Measurements from ENCODE around the gene LRCH4. TPM values are rescaled to one million over a fixed set of nuclear protein-coding genes. Genes with fewer than 3 reads are reported as not detected.
A peak's percentile ranks its signal among the peaks of the same experiment; 100 is the strongest.

Gene LRCH4
- total RNA-seq (10 to 100 TPM; 66.5 to 86.5 TPM), polyA plus RNA-seq (ENCODE audit: insufficient read length in 6 of 6) (10 to 100 TPM; 42.3 to 82.5 (median 53.1) TPM)
- long read RNA-seq, donor 1, transcript LRCH4-206 (2 exons, 571 nt): major isoform, 17 of 22 reads
- long read RNA-seq, donor 1, partial matches to known transcripts: 0 of 22 reads
- long read RNA-seq, donor 1, other reads (novel, unspliced or antisense): 0 of 22 reads
- long read RNA-seq, donor 2, transcript LRCH4-206 (2 exons, 571 nt): major isoform, 6 of 12 reads
- long read RNA-seq, donor 2, partial matches to known transcripts: 0 of 12 reads
- long read RNA-seq, donor 2, other reads (novel, unspliced or antisense): 0 of 12 reads
- long read RNA-seq, donor 3, partial matches to known transcripts: 0 of 2 reads
- long read RNA-seq, donor 3, other reads (novel, unspliced or antisense): 0 of 2 reads
- long read RNA-seq, donor 4, partial matches to known transcripts: 1 of 3 reads
- long read RNA-seq, donor 4, other reads (novel, unspliced or antisense): 2 of 3 reads
- long read RNA-seq, donor 5, transcript LRCH4-206 (2 exons, 571 nt): major isoform, 9 of 15 reads
- long read RNA-seq, donor 5, partial matches to known transcripts: 0 of 15 reads
- long read RNA-seq, donor 5, other reads (novel, unspliced or antisense): 0 of 15 reads
- long read RNA-seq, donor 6, partial matches to known transcripts: 0 of 7 reads
- long read RNA-seq, donor 6, other reads (novel, unspliced or antisense): 0 of 7 reads
- long read RNA-seq, donor 7, partial matches to known transcripts: 0 of 3 reads
- long read RNA-seq, donor 7, other reads (novel, unspliced or antisense): 0 of 3 reads
- long read RNA-seq, donor 8, transcript LRCH4-206 (2 exons, 571 nt): major isoform, 6 of 9 reads
- long read RNA-seq, donor 8, partial matches to known transcripts: 0 of 9 reads
- long read RNA-seq, donor 8, other reads (novel, unspliced or antisense): 0 of 9 reads
- long read RNA-seq, donor 9: 0 reads
- long read RNA-seq, donor 10, partial matches to known transcripts: 1 of 17 reads
- long read RNA-seq, donor 10, other reads (novel, unspliced or antisense): 16 of 17 reads
- long read RNA-seq, donor 11, partial matches to known transcripts: 0 of 6 reads
- long read RNA-seq, donor 11, other reads (novel, unspliced or antisense): 0 of 6 reads
- long read RNA-seq, donor 12, partial matches to known transcripts: 0 of 3 reads
- long read RNA-seq, donor 12, other reads (novel, unspliced or antisense): 0 of 3 reads

GRCh38 chr7:100585511-100586265, at the start of gene LRCH4:
LRCH4 (minus strand) TSS chr7:100586129; CDS start chr7:100586100, 29 bp downstream.
- Histone ChIP-seq H3K9me3 (no peaks in the 10 kb centered on the region), H3K27ac (peak within 1 kb of the TSS; percentile 95 to 98), H3K36me3 (peaks cover 0 to 20% of the 10 kb centered on the region in 2 donors), H3K4me1 (peaks cover 25 to 51% of the 10 kb centered on the region in 2 donors), H3K4me3 (peak within 1 kb of the TSS; percentile 78 to 100), H3K27me3 (peaks cover 0 to 17% of the 10 kb centered on the region in 2 donors)
- intact Hi-C loops (cut with DNase I): no loop called here
- ATAC-seq (peak; percentile 47), DNase-seq (peak in 2 of 4 donors; percentile 69 to 91)
- TF ChIP-seq CTCF (IDR thresholded peaks at IDR 0.05): no peak

GRCh38 chr7:100632951-100633717, 47.2 kb upstream of the LRCH4 start:
- Histone ChIP-seq H3K27ac (no peak overlapping the region), H3K9me3 (no peaks in the 10 kb centered on the region), H3K4me1 (peaks cover 4 to 7% of the 10 kb centered on the region in 2 donors), H3K4me3 (peak overlapping the region; percentile 35 to 52), H3K36me3 (no peaks in the 10 kb centered on the region), H3K27me3 (peaks cover 0 to 33% of the 10 kb centered on the region in 2 donors)
- intact Hi-C loops (cut with DNase I): no loop called here
- ATAC-seq (peak; percentile 87), DNase-seq (peak in 3 of 4 donors; percentile 51 to 89 (median 52))
- TF ChIP-seq CTCF (IDR thresholded peaks at IDR 0.05): peak in 1 of 2 donors; percentile 23

GRCh38 chr7:100630066-100630465, 44.1 kb upstream of the LRCH4 start:
- Histone ChIP-seq H3K27ac (no peak overlapping the region), H3K4me3 (no peak overlapping the region), H3K36me3 (no peaks in the 10 kb centered on the region), H3K27me3 (peaks cover 0 to 31% of the 10 kb centered on the region in 2 donors), H3K4me1 (peaks cover 4 to 20% of the 10 kb centered on the region in 2 donors), H3K9me3 (no peaks in the 10 kb centered on the region)
- no peak for ATAC-seq
- no peak for DNase-seq
- intact Hi-C loops (cut with DNase I): no loop called here
- no peak for TF ChIP-seq CTCF (IDR thresholded peaks at IDR 0.05)

- no peak overlapping the region for H3K4me3 ChIP-seq
- intact Hi-C loops (cut with DNase I): no loop called here
- H3K36me3 ChIP-seq: no peaks in the 10 kb centered on the region
- peak in 1 of 2 donors; percentile 10 for TF ChIP-seq CTCF (IDR thresholded peaks at IDR 0.05)
- H3K27me3 ChIP-seq: peaks cover 0 to 31% of the 10 kb centered on the region in 2 donors
- DNase-seq (no peak), ATAC-seq (no peak)
- H3K27ac ChIP-seq: no peak overlapping the region
- H3K9me3 ChIP-seq: no peaks in the 10 kb centered on the region
- H3K4me1 ChIP-seq: peaks cover 4 to 20% of the 10 kb centered on the region in 2 donors
Observed at GRCh38 chr7:100629117-100629716, 43.3 kb upstream of the LRCH4 start.

Data from left lung (tissue), 14 donors.